IMR-90 (cell line): Measurements from ENCODE around the gene GABPA.

Experiments
- BHLHE40 ChIP-seq: fragments of 150-350 bp; IDR thresholded peaks from 2 replicates; pipeline ENCODE4 v1.6.1; 2016; ENCODE audit warnings: mild to moderate bottlenecking, low read depth, low read length
- CHD1 ChIP-seq: IDR thresholded peaks from 2 replicates; pipeline ENCODE4 v1.6.1; 2012; ENCODE audit warnings: low read depth, low read length, improper control_type of control experiment
- CTCF ChIP-seq: conservative IDR thresholded peaks from 2 replicates; pipeline ENCODE4 v1.5.1; 2012; ENCODE audit warnings: mild to moderate bottlenecking, low read depth, low read length, improper control_type of control experiment
- ELK1 ChIP-seq: fragments of 150-350 bp; IDR thresholded peaks from 2 replicates; pipeline ENCODE4 v1.6.1; 2016; ENCODE audit warnings: low read depth, mild to moderate bottlenecking, low read length, moderate library complexity, borderline replicate concordance
- NFE2L2 ChIP-seq: fragments of 150-350 bp; IDR thresholded peaks from 2 replicates; pipeline ENCODE4 v1.6.1; 2016; ENCODE audit warnings: low read depth, mild to moderate bottlenecking, low read length
- POLR2A ChIP-seq: IDR thresholded peaks from 2 replicates; pipeline ENCODE4 v1.6.1; 2012; ENCODE audit warnings: mild to moderate bottlenecking, low read depth, low read length
- RAD21 ChIP-seq: IDR thresholded peaks from 2 replicates; pipeline ENCODE4 v1.6.1; 2012; ENCODE audit warnings: low read length, improper control_type of control experiment
- RCOR1 ChIP-seq: IDR thresholded peaks from 2 replicates; pipeline ENCODE4 v1.6.1; 2012; ENCODE audit warnings: mild to moderate bottlenecking, low read length, improper control_type of control experiment; ENCODE audit not compliant: insufficient replicate concordance
- USF2 ChIP-seq: fragments of 150-350 bp; IDR thresholded peaks from 2 replicates; pipeline ENCODE4 v1.6.1; 2017; ENCODE audit warnings: mild to moderate bottlenecking, antibody characterized with exemption, low read length, low read depth

GRCh38 chr21:25811186-25811585 is 76.4 kb downstream of the GABPA start:
- TF ChIP-seq POLR2A (no peak), RCOR1 (no peak), CHD1 (no peak), CTCF (no peak), USF2 (no peak), RAD21 (no peak), NFE2L2 (no peak), BHLHE40 (no peak), ELK1 (no peak)
